HEK293T (cell line): ENCODE results near the gene FBXL17.

Experiments used
- CTCF ChIA-PET: fragments of 350-600 bp; formaldehyde crosslinking; extraction: SDS; loops from one replicate; lab custom pipeline; 2021; ENCODE audit warnings: antibody characterized with exemption, inconsistent platforms; lab: Yijun Ruan, JAX
- POLR2A ChIA-PET: fragments of 350-600 bp; formaldehyde crosslinking; extraction: SDS; loops from one replicate; lab custom pipeline; 2020; ENCODE audit warnings: antibody characterized with exemption, inconsistent platforms; lab: Yijun Ruan, JAX
- DNase-seq: peaks from one replicate; pipeline ENCODE4 v3.0.0; 2012; ENCODE audit warnings: mixed read lengths; ENCODE audit errors: extremely low spot score
- ARNT ChIP-seq: fragments of 450-650 bp; IDR thresholded peaks from 2 replicates; pipeline ENCODE4 v1.6.1; 2017; ENCODE audit warnings: mild to moderate bottlenecking
- BHLHE40 ChIP-seq: fragments of 450-650 bp; IDR thresholded peaks from 2 replicates; pipeline ENCODE4 v1.6.1; 2016; ENCODE audit warnings: mild to moderate bottlenecking, moderate library complexity, borderline replicate concordance
- CTBP1 ChIP-seq: fragments of 450-650 bp; IDR thresholded peaks from 2 replicates; pipeline ENCODE4 v1.6.1; 2016; ENCODE audit warnings: borderline replicate concordance
- ELF4 ChIP-seq: fragments of 450-650 bp; IDR thresholded peaks from 2 replicates; pipeline ENCODE4 v1.6.1; 2017; ENCODE audit warnings: antibody characterized with exemption
- FOXA1 ChIP-seq: fragments of 450-650 bp; IDR thresholded peaks from 2 replicates; pipeline ENCODE4 v1.6.1; 2016; ENCODE audit warnings: mild to moderate bottlenecking
- FOXK2 ChIP-seq: fragments of 450-650 bp; IDR thresholded peaks from 2 replicates; pipeline ENCODE4 v1.6.1; 2016; ENCODE audit warnings: mild to moderate bottlenecking
- FOXM1 ChIP-seq: fragments of 450-650 bp; IDR thresholded peaks from 2 replicates; pipeline ENCODE4 v1.6.1; 2017; ENCODE audit warnings: mild to moderate bottlenecking, borderline replicate concordance
- HDGF ChIP-seq: fragments of 450-650 bp; IDR thresholded peaks from 2 replicates; pipeline ENCODE4 v1.6.1; 2017; ENCODE audit warnings: antibody characterized with exemption, borderline replicate concordance
- L3MBTL2 ChIP-seq: fragments of 450-650 bp; conservative IDR thresholded peaks from 2 replicates; pipeline ENCODE4 v1.6.1; 2016; ENCODE audit warnings: mild to moderate bottlenecking
- LEF1 ChIP-seq: fragments of 450-650 bp; IDR thresholded peaks from 2 replicates; pipeline ENCODE4 v1.6.1; 2017; ENCODE audit warnings: mild to moderate bottlenecking, borderline replicate concordance
- PKNOX1 ChIP-seq: fragments of 450-650 bp; IDR thresholded peaks from 2 replicates; pipeline ENCODE4 v1.6.1; 2016
- SP1 ChIP-seq: fragments of 450-650 bp; IDR thresholded peaks from 2 replicates; pipeline ENCODE4 v1.6.1; 2017
- SUZ12 ChIP-seq: fragments of 450-650 bp; IDR thresholded peaks from 2 replicates; pipeline ENCODE4 v1.6.1; 2016; ENCODE audit warnings: mild to moderate bottlenecking
- TARDBP ChIP-seq: fragments of 450-650 bp; IDR thresholded peaks from 2 replicates; pipeline ENCODE4 v1.6.1; 2016
- ZNF384 ChIP-seq: fragments of 450-650 bp; IDR thresholded peaks from 2 replicates; pipeline ENCODE4 v1.6.1; 2016

The FBXL17 gene

GRCh38 chr5:107958861-107959260 is 423.0 kb downstream of the FBXL17 start:
- DNase-seq: no peak
- ChIA-PET CTCF (no interaction called here), POLR2A (no interaction called here)
- TF ChIP-seq FOXK2 (no peak), PKNOX1 (no peak)

GRCh38 chr5:107958432-107958831 is 423.5 kb downstream of the FBXL17 start:
- CTCF ChIA-PET: no interaction called here
- no peak for TF ChIP-seq FOXK2
- TF ChIP-seq ELF4: no peak
- no peak for TF ChIP-seq PKNOX1
- DNase-seq: no peak
- POLR2A ChIA-PET: no interaction called here

GRCh38 chr5:107957051-107957450 is 424.8 kb downstream of the FBXL17 start:
- ChIA-PET POLR2A (no interaction called here), CTCF (no interaction called here)
- TF ChIP-seq ARNT: no peak
- TF ChIP-seq PKNOX1: no peak
- TF ChIP-seq SP1: no peak
- TF ChIP-seq LEF1: no peak
- no peak for DNase-seq

- CTCF ChIA-PET: interaction anchor here (0.6 kb wide), 1 partner anchor 27 kb away, joined by 3 read pairs; no protein-coding TSS in a partner anchor
- DNase-seq: no peak
- POLR2A ChIA-PET: no interaction called here
- TF ChIP-seq FOXK2 (no peak), SP1 (no peak), ELF4 (no peak), SUZ12 (no peak), TARDBP (no peak), PKNOX1 (no peak), LEF1 (no peak), ZNF384 (no peak), L3MBTL2 (no peak), CTBP1 (no peak), ARNT (no peak), HDGF (no peak), BHLHE40 (no peak), FOXA1 (no peak)
These were observed 426.6 kb downstream of the FBXL17 start for GRCh38 chr5:107955321-107955720.

- CTCF ChIA-PET: no interaction called here
- TF ChIP-seq TARDBP: no peak
- no peak for TF ChIP-seq LEF1
- no peak for TF ChIP-seq L3MBTL2
- no peak for TF ChIP-seq FOXK2
- no peak for TF ChIP-seq FOXA1
- TF ChIP-seq HDGF: no peak
- TF ChIP-seq ELF4: no peak
- TF ChIP-seq FOXM1: no peak
- no peak for TF ChIP-seq ARNT
- no peak for DNase-seq
- POLR2A ChIA-PET: no interaction called here
These were observed 427.6 kb downstream of the FBXL17 start for GRCh38 chr5:107954254-107954653.

GRCh38 chr5:107952450-107952849 is 429.4 kb downstream of the FBXL17 start:
- POLR2A ChIA-PET: no interaction called here
- TF ChIP-seq CTBP1: no peak
- no peak for TF ChIP-seq ARNT
- CTCF ChIA-PET: no interaction called here
- DNase-seq: no peak

GRCh38 chr5:107951309-107951708 is 430.6 kb downstream of the FBXL17 start:
- ChIA-PET POLR2A (no interaction called here), CTCF (no interaction called here)
- no peak for TF ChIP-seq L3MBTL2
- no peak for TF ChIP-seq TARDBP
- TF ChIP-seq ZNF384: no peak
- TF ChIP-seq CTBP1: no peak
- no peak for TF ChIP-seq ELF4
- TF ChIP-seq LEF1: no peak
- no peak for TF ChIP-seq FOXK2
- TF ChIP-seq SP1: no peak
- TF ChIP-seq FOXA1: no peak
- DNase-seq: no peak
